Measurements from ENCODE around the gene CARD11. TPM values are rescaled to one million over a fixed set of nuclear protein-coding genes. Genes with fewer than 3 reads are reported as not detected.

CARD11 gene
- total and polyA plus RNA-seq, 2 of the 4 experiments (the other 2 are of a cell fraction), result 0.18 to 0.26 TPM

DNA sequence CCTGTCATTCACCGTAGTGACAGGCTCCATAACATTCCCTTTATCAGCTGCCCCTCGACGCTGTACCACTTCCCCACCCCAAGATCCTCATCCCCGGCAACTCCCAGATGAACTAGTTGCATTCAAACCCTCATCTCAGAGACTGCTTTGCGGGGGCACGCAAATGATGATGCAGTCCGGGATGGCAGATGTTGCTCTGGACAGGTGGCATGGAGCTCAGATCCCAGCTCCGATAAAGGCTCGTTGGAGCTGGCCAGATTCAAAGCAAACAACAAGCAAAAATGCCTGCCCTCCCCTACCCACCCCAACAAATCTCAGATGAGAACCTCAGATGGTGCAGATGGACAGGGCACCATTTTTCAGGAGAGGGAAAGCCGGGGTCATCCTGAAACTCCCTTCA, 46.7 kb downstream of the CARD11 start:
- Histone ChIP-seq H3K14ac (replicated peaks; ENCODE audit: low read depth, low read length) (no peak overlapping the region), H3K27ac (ENCODE audit: insufficient read depth, low read length) (no peak overlapping the region), H3K4me3 (ENCODE audit: insufficient read depth, low read depth, low read length) (no peak overlapping the region), H2AFZ (replicated peaks; ENCODE audit: low read length, poor library complexity) (peak overlapping the region; percentile 32), H2BK5ac (ENCODE audit: low read depth, low read length, poor library complexity, severe bottlenecking) (no peak overlapping the region), H3K56ac (ENCODE audit: extremely low read depth, insufficient read depth, low read length) (no peak overlapping the region), H4K20me1 (ENCODE audit: insufficient read depth, low read length) (no peaks in the 10 kb centered on the region), H3K9me1 (ENCODE audit: insufficient read depth, low read length) (no peaks in the 10 kb centered on the region), H3K27me3 (ENCODE audit: control insufficient read depth, insufficient read depth, low read length) (no peaks in the 10 kb centered on the region; the same call in 1 of the 2 replicates), H4K91ac (ENCODE audit: insufficient read depth, low read depth, low read length) (no peak overlapping the region), H3K4me2 (ENCODE audit: low read depth, low read length) (no peak overlapping the region), H2BK120ac (ENCODE audit: low read depth, low read length) (no peak overlapping the region), H2AK5ac (ENCODE audit: low read depth, low read length) (no peak overlapping the region), H2BK15ac (ENCODE audit: low read depth, low read length) (no peak overlapping the region), H3K4me1 (ENCODE audit: control insufficient read depth, insufficient read depth, low read length) (no peaks in the 10 kb centered on the region), H2AK9ac (replicated peaks; ENCODE audit: low read depth, low read length, poor library complexity) (no peak overlapping the region), H3K79me1 (ENCODE audit: low read depth in 1 of 2, low read length in 2 of 2) (no peaks in the 10 kb centered on the region), H3K4ac (ENCODE audit: low read depth, low read length) (no peak overlapping the region), H3K36me3 (ENCODE audit: control insufficient read depth, insufficient read depth, low read length) (no peaks in the 10 kb centered on the region), H2BK20ac (ENCODE audit: low read depth, low read length) (no peak overlapping the region), H3K9ac (ENCODE audit: low read depth, low read length) (no peak overlapping the region), H4K8ac (ENCODE audit: low read depth in 2 of 2, low read length in 2 of 2) (no peak overlapping the region), H3K18ac (ENCODE audit: low read depth, low read length) (no peak overlapping the region), H4K5ac (ENCODE audit: low read depth, low read length) (no peak overlapping the region), H3K9me3 (ENCODE audit: control insufficient read depth, insufficient read depth, low read length) (peaks cover 4% of the 10 kb centered on the region; the same call in 1 of the 2 replicates), H3K23ac (ENCODE audit: low read depth, low read length) (no peak overlapping the region)
- ChIA-PET CTCF (no interaction called here), POLR2A (ENCODE audit: unreplicated experiment) (no interaction called here)
- no TSS peak for BruUV-seq (replicated peaks)
- in situ Hi-C loops (cut with MboI; ENCODE audit: low sequenced_read_pairs), result no loop called here
- WGBS, 2 experiments (ENCODE audit: extremely low coverage in 2 of 2, insufficient read length in 1 of 2), result no CpG with 5 or more reads among the region's 10 CpGs
- ATAC-seq (ENCODE audit: low read depth) (no peak), DNase-seq (no peak)
- dilution Hi-C loops (cut with HindIII; ENCODE audit: low sequenced_read_pairs, unreplicated experiment), result no loop called here
- intact Hi-C loops (cut with micrococcal nuclease), result no loop called here
- no peak for TF ChIP-seq SMC3 (IDR thresholded peaks at IDR 0.05; ENCODE audit: low read depth, low read length)
- TF ChIP-seq NFE2L2 (IDR thresholded peaks at IDR 0.05; ENCODE audit: low read depth, low read length), result no peak
- no peak for TF ChIP-seq FOS (IDR thresholded peaks at IDR 0.05; ENCODE audit: low read depth, low read length)
- TF ChIP-seq POLR2A (IDR thresholded peaks at IDR 0.05; ENCODE audit: low read depth, low read length), result no peak
- no peak for TF ChIP-seq MAFK (IDR thresholded peaks at IDR 0.05; ENCODE audit: low read depth, low read length)
- TF ChIP-seq BHLHE40 (IDR thresholded peaks at IDR 0.05; ENCODE audit: low read depth, low read length), result no peak
- no peak for TF ChIP-seq CEBPB (IDR thresholded peaks at IDR 0.05; ENCODE audit: low read depth, low read length)
- TF ChIP-seq RAD21 (IDR thresholded peaks at IDR 0.05; ENCODE audit: low read length), result no peak
- TF ChIP-seq RFX5 (IDR thresholded peaks at IDR 0.05; ENCODE audit: low read depth, low read length), result no peak
- no peak for TF ChIP-seq CHD1 (IDR thresholded peaks at IDR 0.05; ENCODE audit: low read depth, low read length)
- TF ChIP-seq MAZ (IDR thresholded peaks at IDR 0.05; ENCODE audit: borderline replicate concordance, low read depth, low read length), result no peak
- TF ChIP-seq, protein P1, sequence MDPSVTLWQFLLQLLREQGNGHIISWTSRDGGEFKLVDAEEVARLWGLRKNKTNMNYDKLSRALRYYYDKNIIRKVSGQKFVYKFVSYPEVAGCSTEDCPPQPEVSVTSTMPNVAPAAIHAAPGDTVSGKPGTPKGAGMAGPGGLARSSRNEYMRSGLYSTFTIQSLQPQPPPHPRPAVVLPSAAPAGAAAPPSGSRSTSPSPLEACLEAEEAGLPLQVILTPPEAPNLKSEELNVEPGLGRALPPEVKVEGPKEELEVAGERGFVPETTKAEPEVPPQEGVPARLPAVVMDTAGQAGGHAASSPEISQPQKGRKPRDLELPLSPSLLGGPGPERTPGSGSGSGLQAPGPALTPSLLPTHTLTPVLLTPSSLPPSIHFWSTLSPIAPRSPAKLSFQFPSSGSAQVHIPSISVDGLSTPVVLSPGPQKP (IDR thresholded peaks at IDR 0.05; ENCODE audit: borderline replicate concordance, low read depth, low read length), result no peak
- TF ChIP-seq, protein P2, sequence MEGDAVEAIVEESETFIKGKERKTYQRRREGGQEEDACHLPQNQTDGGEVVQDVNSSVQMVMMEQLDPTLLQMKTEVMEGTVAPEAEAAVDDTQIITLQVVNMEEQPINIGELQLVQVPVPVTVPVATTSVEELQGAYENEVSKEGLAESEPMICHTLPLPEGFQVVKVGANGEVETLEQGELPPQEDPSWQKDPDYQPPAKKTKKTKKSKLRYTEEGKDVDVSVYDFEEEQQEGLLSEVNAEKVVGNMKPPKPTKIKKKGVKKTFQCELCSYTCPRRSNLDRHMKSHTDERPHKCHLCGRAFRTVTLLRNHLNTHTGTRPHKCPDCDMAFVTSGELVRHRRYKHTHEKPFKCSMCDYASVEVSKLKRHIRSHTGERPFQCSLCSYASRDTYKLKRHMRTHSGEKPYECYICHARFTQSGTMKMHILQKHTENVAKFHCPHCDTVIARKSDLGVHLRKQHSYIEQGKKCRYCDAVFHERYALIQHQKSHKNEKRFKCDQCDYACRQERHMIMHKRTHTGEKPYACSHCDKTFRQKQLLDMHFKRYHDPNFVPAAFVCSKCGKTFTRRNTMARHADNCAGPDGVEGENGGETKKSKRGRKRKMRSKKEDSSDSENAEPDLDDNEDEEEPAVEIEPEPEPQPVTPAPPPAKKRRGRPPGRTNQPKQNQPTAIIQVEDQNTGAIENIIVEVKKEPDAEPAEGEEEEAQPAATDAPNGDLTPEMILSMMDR (conservative IDR thresholded peaks at IDR 0.05; ENCODE audit: low read depth, low read length), result no peak
- TF ChIP-seq RCOR1 (IDR thresholded peaks at IDR 0.05; ENCODE audit: insufficient replicate concordance, low read length), result no peak
- no peak for TF ChIP-seq MXI1 (IDR thresholded peaks at IDR 0.05; ENCODE audit: borderline replicate concordance, low read depth, low read length)
- TF ChIP-seq, protein P3, sequence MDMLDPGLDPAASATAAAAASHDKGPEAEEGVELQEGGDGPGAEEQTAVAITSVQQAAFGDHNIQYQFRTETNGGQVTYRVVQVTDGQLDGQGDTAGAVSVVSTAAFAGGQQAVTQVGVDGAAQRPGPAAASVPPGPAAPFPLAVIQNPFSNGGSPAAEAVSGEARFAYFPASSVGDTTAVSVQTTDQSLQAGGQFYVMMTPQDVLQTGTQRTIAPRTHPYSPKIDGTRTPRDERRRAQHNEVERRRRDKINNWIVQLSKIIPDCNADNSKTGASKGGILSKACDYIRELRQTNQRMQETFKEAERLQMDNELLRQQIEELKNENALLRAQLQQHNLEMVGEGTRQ (IDR thresholded peaks at IDR 0.05; ENCODE audit: low read depth, low read length), result no peak

Measured in IMR-90 (cell line).